ENCODE measurements around the gene CDRT15. TPM values are rescaled to one million over a fixed set of nuclear protein-coding genes. Genes with fewer than 3 reads are reported as not detected.

Gene CDRT15
- total and polyA plus RNA-seq, 2 experiments from 2014 or later, result 0.40 TPM; not detected in 1

- 0 out of 2 replicates have a peak, but pooled peaks cover 2% of the 10 kb centered on the region for H3K4me1 ChIP-seq (ENCODE audit: insufficient read depth)
- TF ChIP-seq, protein P1, sequence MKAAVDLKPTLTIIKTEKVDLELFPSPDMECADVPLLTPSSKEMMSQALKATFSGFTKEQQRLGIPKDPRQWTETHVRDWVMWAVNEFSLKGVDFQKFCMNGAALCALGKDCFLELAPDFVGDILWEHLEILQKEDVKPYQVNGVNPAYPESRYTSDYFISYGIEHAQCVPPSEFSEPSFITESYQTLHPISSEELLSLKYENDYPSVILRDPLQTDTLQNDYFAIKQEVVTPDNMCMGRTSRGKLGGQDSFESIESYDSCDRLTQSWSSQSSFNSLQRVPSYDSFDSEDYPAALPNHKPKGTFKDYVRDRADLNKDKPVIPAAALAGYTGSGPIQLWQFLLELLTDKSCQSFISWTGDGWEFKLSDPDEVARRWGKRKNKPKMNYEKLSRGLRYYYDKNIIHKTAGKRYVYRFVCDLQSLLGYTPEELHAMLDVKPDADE (IDR thresholded peaks at IDR 0.05), result no peak
- no peak for TF ChIP-seq EZH2phosphoT487 (IDR thresholded peaks at IDR 0.05; ENCODE audit: unreplicated experiment)
- no peak for TF ChIP-seq POLR2AphosphoS5 (IDR thresholded peaks at IDR 0.05; ENCODE audit: low read depth)
- no peak for TF ChIP-seq REST (IDR thresholded peaks at IDR 0.05; ENCODE audit: unreplicated experiment)
- no peak for TF ChIP-seq ZNF331 (CRISPR knock-in tag; IDR thresholded peaks at IDR 0.05; ENCODE audit: low read depth)
- no peak for TF ChIP-seq STAT1 (IDR thresholded peaks at IDR 0.05; ENCODE audit: unreplicated experiment)
- TF ChIP-seq EZH2 (IDR thresholded peaks at IDR 0.05; ENCODE audit: low read depth, unreplicated experiment), result no peak
- no peak for TF ChIP-seq JUNB (IDR thresholded peaks at IDR 0.05; ENCODE audit: unreplicated experiment)
- TF ChIP-seq CREB1 (CRISPR knock-in tag; IDR thresholded peaks at IDR 0.05; ENCODE audit: low read depth), result no peak
- TF ChIP-seq ZNF114 (CRISPR knock-in tag; IDR thresholded peaks at IDR 0.05), result no peak
- TF ChIP-seq, protein P2, sequence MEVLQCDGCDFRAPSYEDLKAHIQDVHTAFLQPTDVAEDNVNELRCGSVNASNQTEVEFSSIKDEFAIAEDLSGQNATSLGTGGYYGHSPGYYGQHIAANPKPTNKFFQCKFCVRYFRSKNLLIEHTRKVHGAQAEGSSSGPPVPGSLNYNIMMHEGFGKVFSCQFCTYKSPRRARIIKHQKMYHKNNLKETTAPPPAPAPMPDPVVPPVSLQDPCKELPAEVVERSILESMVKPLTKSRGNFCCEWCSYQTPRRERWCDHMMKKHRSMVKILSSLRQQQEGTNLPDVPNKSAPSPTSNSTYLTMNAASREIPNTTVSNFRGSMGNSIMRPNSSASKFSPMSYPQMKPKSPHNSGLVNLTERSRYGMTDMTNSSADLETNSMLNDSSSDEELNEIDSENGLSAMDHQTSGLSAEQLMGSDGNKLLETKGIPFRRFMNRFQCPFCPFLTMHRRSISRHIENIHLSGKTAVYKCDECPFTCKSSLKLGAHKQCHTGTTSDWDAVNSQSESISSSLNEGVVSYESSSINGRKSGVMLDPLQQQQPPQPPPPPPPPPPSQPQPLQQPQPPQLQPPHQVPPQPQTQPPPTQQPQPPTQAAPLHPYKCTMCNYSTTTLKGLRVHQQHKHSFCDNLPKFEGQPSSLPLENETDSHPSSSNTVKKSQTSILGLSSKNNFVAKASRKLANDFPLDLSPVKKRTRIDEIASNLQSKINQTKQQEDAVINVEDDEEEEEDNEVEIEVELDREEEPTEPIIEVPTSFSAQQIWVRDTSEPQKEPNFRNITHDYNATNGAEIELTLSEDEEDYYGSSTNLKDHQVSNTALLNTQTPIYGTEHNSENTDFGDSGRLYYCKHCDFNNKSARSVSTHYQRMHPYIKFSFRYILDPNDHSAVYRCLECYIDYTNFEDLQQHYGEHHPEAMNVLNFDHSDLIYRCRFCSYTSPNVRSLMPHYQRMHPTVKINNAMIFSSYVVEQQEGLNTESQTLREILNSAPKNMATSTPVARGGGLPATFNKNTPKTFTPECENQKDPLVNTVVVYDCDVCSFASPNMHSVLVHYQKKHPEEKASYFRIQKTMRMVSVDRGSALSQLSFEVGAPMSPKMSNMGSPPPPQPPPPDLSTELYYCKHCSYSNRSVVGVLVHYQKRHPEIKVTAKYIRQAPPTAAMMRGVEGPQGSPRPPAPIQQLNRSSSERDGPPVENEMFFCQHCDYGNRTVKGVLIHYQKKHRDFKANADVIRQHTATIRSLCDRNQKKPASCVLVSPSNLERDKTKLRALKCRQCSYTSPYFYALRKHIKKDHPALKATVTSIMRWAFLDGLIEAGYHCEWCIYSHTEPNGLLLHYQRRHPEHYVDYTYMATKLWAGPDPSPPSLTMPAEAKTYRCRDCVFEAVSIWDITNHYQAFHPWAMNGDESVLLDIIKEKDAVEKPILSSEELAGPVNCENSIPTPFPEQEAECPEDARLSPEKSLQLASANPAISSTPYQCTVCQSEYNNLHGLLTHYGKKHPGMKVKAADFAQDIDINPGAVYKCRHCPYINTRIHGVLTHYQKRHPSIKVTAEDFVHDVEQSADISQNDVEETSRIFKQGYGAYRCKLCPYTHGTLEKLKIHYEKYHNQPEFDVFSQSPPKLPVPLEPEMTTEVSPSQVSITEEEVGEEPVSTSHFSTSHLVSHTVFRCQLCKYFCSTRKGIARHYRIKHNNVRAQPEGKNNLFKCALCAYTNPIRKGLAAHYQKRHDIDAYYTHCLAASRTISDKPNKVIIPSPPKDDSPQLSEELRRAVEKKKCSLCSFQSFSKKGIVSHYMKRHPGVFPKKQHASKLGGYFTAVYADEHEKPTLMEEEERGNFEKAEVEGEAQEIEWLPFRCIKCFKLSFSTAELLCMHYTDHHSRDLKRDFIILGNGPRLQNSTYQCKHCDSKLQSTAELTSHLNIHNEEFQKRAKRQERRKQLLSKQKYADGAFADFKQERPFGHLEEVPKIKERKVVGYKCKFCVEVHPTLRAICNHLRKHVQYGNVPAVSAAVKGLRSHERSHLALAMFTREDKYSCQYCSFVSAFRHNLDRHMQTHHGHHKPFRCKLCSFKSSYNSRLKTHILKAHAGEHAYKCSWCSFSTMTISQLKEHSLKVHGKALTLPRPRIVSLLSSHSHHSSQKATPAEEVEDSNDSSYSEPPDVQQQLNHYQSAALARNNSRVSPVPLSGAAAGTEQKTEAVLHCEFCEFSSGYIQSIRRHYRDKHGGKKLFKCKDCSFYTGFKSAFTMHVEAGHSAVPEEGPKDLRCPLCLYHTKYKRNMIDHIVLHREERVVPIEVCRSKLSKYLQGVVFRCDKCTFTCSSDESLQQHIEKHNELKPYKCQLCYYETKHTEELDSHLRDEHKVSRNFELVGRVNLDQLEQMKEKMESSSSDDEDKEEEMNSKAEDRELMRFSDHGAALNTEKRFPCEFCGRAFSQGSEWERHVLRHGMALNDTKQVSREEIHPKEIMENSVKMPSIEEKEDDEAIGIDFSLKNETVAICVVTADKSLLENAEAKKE (CRISPR knock-in tag; IDR thresholded peaks at IDR 0.05), result no peak
- no peak for TF ChIP-seq NANOG (IDR thresholded peaks at IDR 0.05; ENCODE audit: borderline replicate concordance)
- TF ChIP-seq, protein P3, sequence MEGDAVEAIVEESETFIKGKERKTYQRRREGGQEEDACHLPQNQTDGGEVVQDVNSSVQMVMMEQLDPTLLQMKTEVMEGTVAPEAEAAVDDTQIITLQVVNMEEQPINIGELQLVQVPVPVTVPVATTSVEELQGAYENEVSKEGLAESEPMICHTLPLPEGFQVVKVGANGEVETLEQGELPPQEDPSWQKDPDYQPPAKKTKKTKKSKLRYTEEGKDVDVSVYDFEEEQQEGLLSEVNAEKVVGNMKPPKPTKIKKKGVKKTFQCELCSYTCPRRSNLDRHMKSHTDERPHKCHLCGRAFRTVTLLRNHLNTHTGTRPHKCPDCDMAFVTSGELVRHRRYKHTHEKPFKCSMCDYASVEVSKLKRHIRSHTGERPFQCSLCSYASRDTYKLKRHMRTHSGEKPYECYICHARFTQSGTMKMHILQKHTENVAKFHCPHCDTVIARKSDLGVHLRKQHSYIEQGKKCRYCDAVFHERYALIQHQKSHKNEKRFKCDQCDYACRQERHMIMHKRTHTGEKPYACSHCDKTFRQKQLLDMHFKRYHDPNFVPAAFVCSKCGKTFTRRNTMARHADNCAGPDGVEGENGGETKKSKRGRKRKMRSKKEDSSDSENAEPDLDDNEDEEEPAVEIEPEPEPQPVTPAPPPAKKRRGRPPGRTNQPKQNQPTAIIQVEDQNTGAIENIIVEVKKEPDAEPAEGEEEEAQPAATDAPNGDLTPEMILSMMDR (conservative IDR thresholded peaks at IDR 0.05; ENCODE audit: low read depth in 2 of 2), result no peak
- no peaks in the 10 kb centered on the region for H3F3A ChIP-seq (replicated peaks; ENCODE audit: low read depth)
- Mint-ChIP-seq H3K9me3 (peaks cover 23% of the 10 kb centered on the region), H3K27ac (no peak overlapping the region), H3K36me3 (ENCODE audit: low read depth) (peaks cover 38% of the 10 kb centered on the region), H3K4me1 (peaks cover 7% of the 10 kb centered on the region), H3K27me3 (ENCODE audit: insufficient read depth, low read depth, poor library complexity) (peaks cover 4% of the 10 kb centered on the region), H3K4me3 (no peak overlapping the region)
- no peaks in the 10 kb centered on the region for H3K9me2 ChIP-seq (ENCODE audit: insufficient read depth)
- no peaks in the 10 kb centered on the region for H4K20me1 ChIP-seq (replicated peaks; ENCODE audit: insufficient read depth)
- DNase-seq (ENCODE audit: low spot score) (no peak), ATAC-seq (no peak)
- H3K79me2 ChIP-seq (replicated peaks; ENCODE audit: insufficient read depth), result no peaks in the 10 kb centered on the region
- no peaks in the 10 kb centered on the region for H3K27me3 ChIP-seq (ENCODE audit: insufficient read depth)
- H3K4me3 ChIP-seq, result no peak overlapping the region
- H3K4me2 ChIP-seq, result no peak overlapping the region
- no peak overlapping the region for H2AFZ ChIP-seq
- H3K36me3 ChIP-seq (ENCODE audit: insufficient read depth), result no peaks in the 10 kb centered on the region; the same call in 1 of the 2 replicates
- no peak overlapping the region for H3K27ac ChIP-seq (ENCODE audit: low read depth)
These were observed 28.9 kb downstream of the CDRT15 start for GRCh38 chr17:14207791-14208190.

Data from GM23338 (cell line).